HCT116 (cell line): ENCODE results near the gene SLC7A8. TPM values are rescaled to one million over a fixed set of nuclear protein-coding genes. Genes with fewer than 3 reads are reported as not detected.

Source experiments
- ATAC-seq: fragments of 200-7000 bp; cut with Tn5 transposase; 2 replicates; pipeline ENCODE4 v1.9.1; 2020; ENCODE audit warnings: mild to moderate bottlenecking, moderate library complexity
- BruUV-seq: library from RNA; stranded (reverse); fragments of 400-500 nt; replicated peaks from 2 replicates; lab custom pipeline; 2021; lab: Mats Ljungman, UMichigan
- CTCF ChIA-PET: fragments of 300-600 bp; sonication (Branson Sonifier 250); formaldehyde crosslinking; loops from one replicate; lab custom pipeline; 2021; ENCODE audit warnings: antibody characterized with exemption; lab: Charles Lee
- POLR2A ChIA-PET: fragments of 300-600, 350-600 bp; sonication (Branson Sonifier 250); formaldehyde crosslinking; loops from one replicate; lab custom pipeline; 2021; ENCODE audit warnings: antibody characterized with exemption; lab: Charles Lee
- RAD21 ChIA-PET, 2 experiments: fragments of 300-600 bp; sonication (Branson Sonifier 250); formaldehyde crosslinking; loops; one replicate each; lab custom pipeline; 2023; ENCODE audit warnings: low total read pairs in 2 of 2; ENCODE audit not compliant: uncharacterized antibody in 2 of 2, unreplicated experiment in 2 of 2, low non-redundant PET in 1 of 2; lab: Charles Lee
- DNase-seq: peaks from one replicate; pipeline ENCODE4 v3.0.0-alpha.2; 2010; ENCODE audit warnings: low read depth, low spot score
- H2AFZ ChIP-seq: fragments of 200-600 bp; shearing (Covaris generic), sonication (generic); 2 replicates; pipeline ENCODE4 v1.6.1; 2017; ENCODE audit warnings: low read depth, mixed run types, mixed read lengths, antibody characterized with exemption, low read length; ENCODE audit not compliant: poor library complexity, severe bottlenecking
- H3K27ac ChIP-seq: 2 replicates; pipeline ENCODE4 v1.5.1; 2012; ENCODE audit warnings: low read depth, low read length
- H3K27me3 ChIP-seq: fragments of 200-600 bp; sonication (generic); 2 replicates; pipeline ENCODE4 v1.6.1; 2016; ENCODE audit warnings: mixed run types, low read length, mixed read lengths; ENCODE audit not compliant: insufficient read depth
- H3K36me3 ChIP-seq, 2 experiments: fragments of 200-500 bp in 1 of 2; fragments of 200-600 bp in 1 of 2; sonication (Bioruptor generic) in 1 of 2; sonication (generic) in 1 of 2; 2 replicates each; pipeline versions ENCODE4 v1.5.1 to v1.6.1; 2014 to 2016; ENCODE audit warnings: low read length in 2 of 2, inconsistent platforms in 1 of 2, mixed read lengths in 1 of 2, mixed run types in 1 of 2; ENCODE audit not compliant: insufficient read depth in 2 of 2, control insufficient read depth in 1 of 2
- H3K4me1 ChIP-seq, 2 experiments: fragments of 200-600 bp in 1 of 2; sonication (generic) in 1 of 2; 2 replicates each; pipeline versions ENCODE4 v1.5.1 to v1.6.1; 2012 to 2017; ENCODE audit warnings: low read length in 2 of 2, inconsistent platforms in 1 of 2, mild to moderate bottlenecking in 1 of 2, mixed read lengths in 1 of 2, mixed run types in 1 of 2, moderate library complexity in 1 of 2; ENCODE audit not compliant: insufficient read depth in 2 of 2, control insufficient read depth in 1 of 2
- H3K4me2 ChIP-seq: fragments of 200-600 bp; sonication (generic); 2 replicates; pipeline ENCODE4 v1.6.1; 2017; ENCODE audit warnings: mixed run types, low read length, mixed read lengths
- H3K4me3 ChIP-seq, 2 experiments: fragments of 200-600 bp in 1 of 2; sonication (generic) in 1 of 2; replicated peaks in 1 of 2; 2 replicates each; pipeline ENCODE4 v1.5.1; 2011 to 2016; ENCODE audit warnings: low read length in 2 of 2, control low read depth in 1 of 2, low read depth in 1 of 2, mild to moderate bottlenecking in 1 of 2, mixed read lengths in 1 of 2, mixed run types in 1 of 2
- H3K79me2 ChIP-seq: fragments of 200-600 bp; sonication (generic); 2 replicates; pipeline ENCODE4 v1.6.1; 2017; ENCODE audit warnings: mild to moderate bottlenecking, mixed run types, low read length, moderate library complexity, mixed read lengths; ENCODE audit not compliant: insufficient read depth
- H3K9ac ChIP-seq: fragments of 200-600 bp; sonication (generic); 2 replicates; pipeline ENCODE4 v1.6.1; 2016; ENCODE audit warnings: low read length, mixed read lengths
- H3K9me2 ChIP-seq: fragments of 200-600 bp; sonication (generic), shearing (Covaris generic); 2 replicates; pipeline ENCODE4 v1.6.1; 2017; ENCODE audit warnings: mixed run types, mild to moderate bottlenecking, moderate library complexity; ENCODE audit not compliant: insufficient read depth
- H3K9me3 ChIP-seq, 2 experiments: fragments of 200-500 bp in 1 of 2; fragments of 200-600 bp in 1 of 2; sonication (Bioruptor generic) in 1 of 2; sonication (generic) in 1 of 2; 2 replicates each; pipeline ENCODE4 v1.6.1; 2014 to 2017; ENCODE audit warnings: low read length in 2 of 2, mixed read lengths in 2 of 2, inconsistent platforms in 1 of 2, low read depth in 1 of 2, mild to moderate bottlenecking in 1 of 2, mixed run types in 1 of 2, moderate library complexity in 1 of 2; ENCODE audit not compliant: control insufficient read depth in 1 of 2, insufficient read depth in 1 of 2
- H4K20me1 ChIP-seq: fragments of 200-600 bp; sonication (generic), shearing (Covaris generic); 2 replicates; pipeline ENCODE4 v1.6.1; 2017; ENCODE audit warnings: mixed run types, mild to moderate bottlenecking, moderate library complexity; ENCODE audit not compliant: insufficient read depth
- CEBPB ChIP-seq: IDR thresholded peaks from 2 replicates; pipeline ENCODE4 v1.6.1; 2012; ENCODE audit warnings: low read depth
- CTCF ChIP-seq, 3 experiments: fragments of 200-600 bp in 1 of 3; sonication (generic) in 1 of 3; IDR thresholded peaks in 2 of 3; conservative IDR thresholded peaks in 1 of 3; 2 replicates each; pipeline ENCODE4 v1.5.1; 2012 to 2017; ENCODE audit warnings: low read depth in 2 of 3, low read length in 2 of 3, antibody characterized with exemption in 1 of 3, borderline replicate concordance in 1 of 3, control low read depth in 1 of 3, mild to moderate bottlenecking in 1 of 3, mixed read lengths in 1 of 3, mixed run types in 1 of 3, moderate library complexity in 1 of 3; ENCODE audit not compliant: insufficient read depth in 1 of 3
- EGR1 ChIP-seq: IDR thresholded peaks from 2 replicates; pipeline ENCODE4 v1.6.1; 2012; ENCODE audit warnings: low read depth
- EZH2 ChIP-seq: fragments of 200-600 bp; sonication (generic); IDR thresholded peaks from 2 replicates; pipeline ENCODE4 v1.6.1; 2017; ENCODE audit warnings: antibody characterized with exemption, mixed run types
- EZH2phosphoT487 ChIP-seq: fragments of 200-600 bp; IDR thresholded peaks from 2 replicates; pipeline ENCODE4 v1.6.1; 2018; ENCODE audit warnings: antibody characterized with exemption, borderline replicate concordance
- FOSL1 ChIP-seq: IDR thresholded peaks from 2 replicates; pipeline ENCODE4 v1.6.1; 2012; ENCODE audit warnings: low read depth
- JUND ChIP-seq: IDR thresholded peaks from 2 replicates; pipeline ENCODE4 v1.6.1; 2012
- POLR2AphosphoS5 ChIP-seq: IDR thresholded peaks from 2 replicates; pipeline ENCODE4 v1.6.1; 2011; ENCODE audit warnings: mild to moderate bottlenecking, low read depth, low read length, moderate library complexity
- REST ChIP-seq: IDR thresholded peaks from 2 replicates; pipeline ENCODE4 v1.6.1; 2012; ENCODE audit warnings: low read depth
- SIN3A ChIP-seq: IDR thresholded peaks from 2 replicates; pipeline ENCODE4 v1.6.1; 2012; ENCODE audit warnings: low read depth
- SP1 ChIP-seq: IDR thresholded peaks from 2 replicates; pipeline ENCODE4 v1.6.1; 2012; ENCODE audit warnings: low read depth
- SRF ChIP-seq: IDR thresholded peaks from 2 replicates; pipeline ENCODE4 v1.6.1; 2012; ENCODE audit warnings: low read depth
- intact Hi-C: fragments of 100-400 bp; cut with micrococcal nuclease; formaldehyde crosslinking; loops from 2 replicates; pipeline ENCODE4 v1.10.0; 2022
- total RNA-seq: library from RNA; stranded (reverse); gene quantifications from one replicate; pipeline ENCODE4 v1.2.1, GENCODE V29; 2021; ENCODE audit not compliant: unreplicated experiment
- TF ChIP-seq, protein P1 (sequence below): IDR thresholded peaks from 2 replicates; pipeline ENCODE4 v1.6.1; 2012
- TF ChIP-seq, protein P2 (sequence below): IDR thresholded peaks from 2 replicates; pipeline ENCODE4 v1.6.1; 2012

The SLC7A8 gene
- total RNA-seq, 1 experiment from 2014 or later = 5.3 TPM

DNA sequence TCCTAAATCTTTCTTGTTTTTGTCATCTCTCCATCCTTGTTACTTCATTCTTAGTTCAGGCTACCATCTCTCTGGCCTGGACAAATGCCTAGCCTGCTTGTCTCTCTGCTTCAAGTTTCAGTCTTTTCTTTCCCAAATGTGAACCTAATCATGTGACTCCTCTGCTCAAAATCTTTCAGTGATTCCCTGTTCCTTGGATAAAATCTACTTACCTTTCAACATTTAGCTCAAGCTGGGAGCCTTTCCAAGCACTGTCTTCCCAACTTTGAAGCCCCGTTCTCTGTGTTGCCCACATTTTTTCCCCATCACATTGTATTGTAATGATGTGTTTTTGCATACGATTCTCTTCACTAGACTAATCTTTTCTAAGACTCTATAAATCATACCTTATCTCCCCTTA, 24.7 kb downstream of the SLC7A8 start:
- intact Hi-C loops = no loop called here
- Histone ChIP-seq H3K27ac (no peak overlapping the region), H3K4me3 (no peak overlapping the region), H2AFZ (no peak overlapping the region), H3K4me1 (peaks cover 10 to 18% of the 10 kb centered on the region in 2 experiments; a peak in 3 of 4 replicates), H3K79me2 (no peaks in the 10 kb centered on the region), H3K9ac (no peak overlapping the region), H4K20me1 (no peaks in the 10 kb centered on the region), H3K9me2 (no peaks in the 10 kb centered on the region), H3K4me2 (no peak overlapping the region), H3K27me3 (peaks cover 4% of the 10 kb centered on the region; the same call in 1 of the 2 replicates), H3K9me3 (no peaks in the 10 kb centered on the region), H3K36me3 (no peaks in the 10 kb centered on the region)
- ATAC-seq = no peak
- TF ChIP-seq CTCF (IDR thresholded peaks at IDR 0.05 in 2 of 3, conservative IDR thresholded peaks at IDR 0.05 in 1 of 3; ENCODE audit: borderline replicate concordance in 1 of 3, insufficient read depth in 1 of 3, low read depth in 2 of 3, low read length in 2 of 3) = no peak
- no peak for TF ChIP-seq EGR1
- no peak for TF ChIP-seq SIN3A
- no peak for TF ChIP-seq SRF
- no peak for TF ChIP-seq CEBPB
- no peak for TF ChIP-seq EZH2
- no peak for TF ChIP-seq SP1
- TF ChIP-seq REST = no peak
- TF ChIP-seq, protein P1, sequence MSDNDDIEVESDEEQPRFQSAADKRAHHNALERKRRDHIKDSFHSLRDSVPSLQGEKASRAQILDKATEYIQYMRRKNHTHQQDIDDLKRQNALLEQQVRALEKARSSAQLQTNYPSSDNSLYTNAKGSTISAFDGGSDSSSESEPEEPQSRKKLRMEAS = no peak
- TF ChIP-seq FOSL1 = no peak
- no peak for TF ChIP-seq JUND
- no peak for TF ChIP-seq POLR2AphosphoS5
- no peak for TF ChIP-seq EZH2phosphoT487
- TF ChIP-seq, protein P2, sequence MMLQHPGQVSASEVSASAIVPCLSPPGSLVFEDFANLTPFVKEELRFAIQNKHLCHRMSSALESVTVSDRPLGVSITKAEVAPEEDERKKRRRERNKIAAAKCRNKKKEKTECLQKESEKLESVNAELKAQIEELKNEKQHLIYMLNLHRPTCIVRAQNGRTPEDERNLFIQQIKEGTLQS = no peak
- POLR2A ChIA-PET = no interaction called here
- no peak for DNase-seq
- CTCF ChIA-PET = no interaction called here
- RAD21 ChIA-PET = no interaction called here
- BruUV-seq = no TSS peak
